Uterus (tissue), 2 donors: ENCODE results near the gene XYLT1.

Source experiments
- POLR2A ChIP-seq, 2 donors: fragments of 450-650 bp; IDR thresholded peaks; one replicate each; pipeline ENCODE4 v1.6.1; 2016; ENCODE audit warnings: antibody characterized with exemption in 2 of 2, mild to moderate bottlenecking in 1 of 2, moderate library complexity in 1 of 2
- TF ChIP-seq, protein P1 (sequence below), 4 experiments: fragments of 200-600 bp in 2 of 4; fragments of 450-650 bp in 2 of 4; sonication (generic) in 2 of 4; IDR thresholded peaks; one replicate each; pipeline ENCODE4 v1.5.1; 2016 to 2019; ENCODE audit warnings: antibody characterized with exemption in 4 of 4, mild to moderate bottlenecking in 2 of 4, moderate library complexity in 1 of 4

GRCh38 chr16:17082095-17082882, 388.5 kb downstream of the XYLT1 start:
- TF ChIP-seq POLR2A (IDR thresholded peaks at IDR 0.05), result no peak
- TF ChIP-seq, protein P1, sequence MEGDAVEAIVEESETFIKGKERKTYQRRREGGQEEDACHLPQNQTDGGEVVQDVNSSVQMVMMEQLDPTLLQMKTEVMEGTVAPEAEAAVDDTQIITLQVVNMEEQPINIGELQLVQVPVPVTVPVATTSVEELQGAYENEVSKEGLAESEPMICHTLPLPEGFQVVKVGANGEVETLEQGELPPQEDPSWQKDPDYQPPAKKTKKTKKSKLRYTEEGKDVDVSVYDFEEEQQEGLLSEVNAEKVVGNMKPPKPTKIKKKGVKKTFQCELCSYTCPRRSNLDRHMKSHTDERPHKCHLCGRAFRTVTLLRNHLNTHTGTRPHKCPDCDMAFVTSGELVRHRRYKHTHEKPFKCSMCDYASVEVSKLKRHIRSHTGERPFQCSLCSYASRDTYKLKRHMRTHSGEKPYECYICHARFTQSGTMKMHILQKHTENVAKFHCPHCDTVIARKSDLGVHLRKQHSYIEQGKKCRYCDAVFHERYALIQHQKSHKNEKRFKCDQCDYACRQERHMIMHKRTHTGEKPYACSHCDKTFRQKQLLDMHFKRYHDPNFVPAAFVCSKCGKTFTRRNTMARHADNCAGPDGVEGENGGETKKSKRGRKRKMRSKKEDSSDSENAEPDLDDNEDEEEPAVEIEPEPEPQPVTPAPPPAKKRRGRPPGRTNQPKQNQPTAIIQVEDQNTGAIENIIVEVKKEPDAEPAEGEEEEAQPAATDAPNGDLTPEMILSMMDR (IDR thresholded peaks at IDR 0.05), result no peak
